Inflammatory macrophage treated with lipopolysaccharide for 4 hours (primary cell): ENCODE results near the gene PIP4K2C.

ENCODE experiments used
- DNase-seq: peaks from one replicate; pipeline ENCODE4 v3.0.0-alpha.2; 2020

PIP4K2C gene

DNA sequence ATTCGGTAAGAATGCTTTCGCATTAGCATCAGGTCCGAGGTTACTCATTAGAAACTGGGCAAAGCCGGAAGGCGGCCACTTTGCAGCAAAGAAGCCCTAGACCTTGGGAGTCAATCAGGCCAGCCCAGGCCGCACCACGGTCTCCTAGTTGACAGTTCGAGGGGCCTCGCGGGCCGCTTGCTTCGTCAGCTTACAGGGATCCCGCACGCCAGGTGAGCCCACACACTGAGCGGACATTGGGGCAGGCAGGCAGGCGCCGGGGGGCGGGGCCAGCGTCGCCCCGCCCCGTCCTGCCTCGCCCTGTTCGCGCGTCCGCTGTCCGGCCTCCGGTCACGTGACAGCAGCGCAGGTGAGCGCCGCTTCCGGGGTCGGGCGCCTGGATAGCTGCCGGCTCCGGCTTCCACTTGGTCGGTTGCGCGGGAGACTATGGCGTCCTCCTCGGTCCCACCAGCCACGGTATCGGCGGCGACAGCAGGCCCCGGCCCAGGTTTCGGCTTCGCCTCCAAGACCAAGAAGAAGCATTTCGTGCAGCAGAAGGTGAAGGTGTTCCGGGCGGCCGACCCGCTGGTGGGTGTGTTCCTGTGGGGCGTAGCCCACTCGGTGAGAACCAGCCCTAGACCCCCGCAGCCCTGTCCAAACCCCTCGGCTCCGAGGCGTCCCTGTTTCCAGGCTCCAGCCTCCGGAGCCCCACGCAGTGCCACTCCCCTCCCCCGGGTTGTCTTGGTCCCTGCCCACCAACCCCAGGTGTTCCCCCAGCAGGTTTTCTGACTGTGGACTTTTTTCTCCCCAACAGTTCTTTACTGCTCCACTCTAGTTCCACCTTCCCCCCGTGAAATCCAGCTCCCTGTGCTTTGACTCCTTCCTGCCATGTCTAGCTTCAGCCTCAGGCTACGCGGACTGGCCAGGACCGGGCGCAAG lies at the start of gene PIP4K2C:
PIP4K2C (plus strand) TSS at position 329 of the 918 bp plus-strand sequence; CDS start at position 427, 98 bp downstream.
- DNase-seq = peak; percentile 74

DNA sequence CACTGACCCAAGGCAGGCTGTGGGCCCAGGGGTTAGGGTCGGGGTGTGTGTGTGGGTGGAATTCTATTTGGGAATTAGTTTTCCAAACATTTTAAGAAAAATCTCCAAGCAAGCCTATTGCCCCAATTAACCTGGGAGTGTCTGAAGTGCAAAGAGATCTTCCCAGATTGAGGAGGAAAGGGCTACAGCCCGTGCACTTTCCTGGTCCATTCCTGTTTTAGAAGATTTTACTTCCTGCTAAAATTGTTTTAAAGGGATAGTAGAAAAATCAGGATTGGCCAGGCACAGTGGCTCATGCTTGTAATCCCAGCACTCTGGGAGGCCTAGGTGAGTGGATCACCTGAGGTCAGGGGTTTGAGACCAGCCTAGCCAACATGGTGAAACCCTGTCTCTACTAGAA lies 49.3 kb upstream of the PIP4K2C start:
- no peak for DNase-seq

DNA sequence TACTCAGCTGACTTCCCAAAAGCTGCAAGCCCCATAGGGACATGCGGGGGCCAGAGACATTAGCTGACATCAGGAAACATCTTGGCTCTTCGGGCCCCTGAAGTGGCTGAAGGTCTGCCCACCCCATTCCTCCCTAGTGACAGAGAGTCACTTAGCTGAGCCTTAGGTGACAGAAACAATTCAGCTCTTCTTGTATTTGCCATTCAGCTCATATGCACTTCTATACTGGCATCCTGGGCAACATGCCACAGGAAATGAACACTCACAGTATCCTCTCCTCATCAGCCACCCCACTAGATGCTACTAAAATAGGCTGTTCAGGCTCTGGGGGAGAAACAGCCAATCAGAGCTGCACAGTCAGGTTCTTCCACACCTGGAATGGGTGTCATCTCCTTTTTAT lies 47.4 kb upstream of the PIP4K2C start:
- DNase-seq = no peak

DNA sequence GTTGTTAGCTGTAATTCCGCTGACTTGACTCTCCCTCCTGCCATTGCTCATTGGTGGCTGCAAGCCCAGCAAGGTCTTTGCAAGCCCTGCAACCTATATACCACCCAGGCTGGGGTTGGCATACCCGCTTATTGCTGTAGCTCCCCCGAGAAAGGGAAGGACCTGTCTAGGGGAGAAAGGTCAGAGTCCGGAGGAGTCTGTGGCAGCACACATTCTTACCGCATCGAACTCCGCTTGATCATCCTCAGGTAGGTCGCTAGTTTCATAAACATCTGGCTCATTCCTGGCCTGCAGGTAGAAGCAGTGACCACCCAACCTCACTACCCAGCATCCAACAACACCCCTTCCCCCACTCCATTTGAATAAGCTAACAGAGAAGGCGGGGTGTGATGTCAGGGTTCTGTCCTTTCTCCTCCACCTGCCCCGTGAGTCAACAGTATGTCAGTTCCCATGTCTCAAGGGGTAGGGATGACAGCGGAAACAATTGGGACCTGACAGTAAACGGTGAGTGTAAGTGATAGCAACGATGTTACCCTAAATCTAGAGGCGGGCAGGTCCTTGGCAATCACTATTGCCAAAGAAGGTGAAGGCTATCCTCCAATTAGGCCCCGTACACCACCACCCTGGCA lies 45.1 kb upstream of the PIP4K2C start:
- peak; percentile 10 for DNase-seq

DNA sequence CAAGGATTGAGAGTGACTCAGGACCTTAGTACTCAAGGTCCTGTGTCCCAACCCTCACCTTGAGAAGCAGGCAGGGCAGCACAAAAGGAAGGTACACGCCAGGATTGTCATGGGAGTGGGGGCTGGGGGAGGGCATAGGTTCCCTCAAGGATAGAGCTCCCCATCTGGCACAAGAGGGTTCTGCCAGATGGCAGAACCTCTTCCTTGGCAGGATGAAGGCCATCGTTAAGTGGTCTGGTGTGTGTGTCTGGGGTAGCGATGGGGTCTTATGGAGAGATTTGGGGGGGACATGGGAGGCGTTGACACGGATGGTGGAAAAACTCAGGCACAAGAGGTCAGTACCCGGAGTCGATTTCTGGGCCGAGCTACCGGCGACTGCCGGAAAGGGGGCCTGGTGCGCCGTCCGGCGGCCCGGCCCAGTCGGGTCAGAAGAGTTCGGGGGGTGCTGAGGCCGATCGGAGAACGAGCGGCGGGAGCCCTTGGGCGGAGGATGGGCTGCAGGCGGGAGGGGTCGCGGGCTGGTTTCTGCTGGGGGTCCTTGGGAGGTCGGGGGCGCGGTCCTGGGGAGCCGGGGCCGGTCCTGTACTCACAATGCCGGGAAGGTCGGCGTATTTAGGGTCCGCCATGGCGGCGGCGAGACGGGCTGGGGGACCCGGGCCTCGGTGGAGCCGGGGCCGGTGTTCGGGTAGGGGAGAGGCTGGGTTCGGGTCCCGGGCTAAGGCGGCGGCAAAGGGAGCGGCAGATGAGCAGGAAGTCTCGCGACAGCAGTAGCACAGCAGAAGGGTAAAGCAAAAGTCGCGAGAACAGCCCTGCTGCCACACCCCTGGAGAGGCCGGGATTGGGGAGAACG lies 44.3 kb upstream of the PIP4K2C start, which contains the start of gene DCTN2:
DCTN2 (minus strand) TSS at position 755 of the 850 bp plus-strand sequence; CDS start at position 626, 129 bp downstream.
- peak; percentile 99 for DNase-seq

DNA sequence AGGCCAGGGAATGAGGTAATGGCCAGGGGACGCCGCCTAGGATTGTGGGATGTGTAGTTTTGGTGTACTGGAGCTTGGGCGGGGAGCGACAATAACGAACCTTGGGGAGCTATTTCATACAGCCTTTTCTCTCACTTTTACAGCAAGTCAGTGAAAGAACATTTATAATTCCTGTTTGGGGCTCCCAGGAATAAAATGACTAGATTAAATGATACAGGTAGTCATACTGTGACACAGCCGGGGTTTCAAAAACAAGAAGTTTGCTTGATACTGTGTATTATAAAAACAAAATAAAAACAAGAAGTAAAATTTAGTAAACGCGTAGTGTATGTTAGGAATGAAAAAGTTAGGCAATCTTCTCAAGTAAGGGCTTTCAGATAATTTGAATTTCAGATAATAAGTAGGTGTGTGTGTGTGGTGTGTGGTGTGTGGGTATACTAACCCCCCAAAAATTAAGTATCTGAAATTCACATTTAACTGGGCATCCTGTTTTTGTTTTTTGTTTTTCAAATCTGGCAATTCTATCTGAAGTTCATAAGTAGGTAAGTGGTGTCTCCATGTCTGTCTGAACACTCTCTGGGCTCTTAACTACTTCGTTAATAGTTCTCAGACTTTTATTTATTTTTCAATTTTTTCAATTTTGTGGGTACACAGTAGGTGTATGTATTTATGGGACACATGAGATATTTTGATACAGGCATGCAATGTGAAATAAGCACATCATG lies 43.5 kb upstream of the PIP4K2C start:
- no peak for DNase-seq

DNA sequence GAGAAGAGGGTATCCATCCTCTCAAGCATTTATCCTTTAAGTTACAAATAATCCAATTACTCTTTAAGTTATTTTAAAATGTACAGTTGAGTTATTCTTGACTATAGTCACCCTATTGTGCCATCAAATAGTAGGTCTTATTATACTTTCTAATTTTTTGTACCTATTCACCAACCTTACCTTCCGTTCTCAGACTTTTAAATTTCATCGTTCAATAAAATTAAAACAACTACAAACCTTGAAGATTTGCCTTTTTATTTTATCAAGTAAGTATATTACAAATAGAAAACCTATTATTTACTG lies 43.0 kb upstream of the PIP4K2C start:
- DNase-seq = no peak

DNA sequence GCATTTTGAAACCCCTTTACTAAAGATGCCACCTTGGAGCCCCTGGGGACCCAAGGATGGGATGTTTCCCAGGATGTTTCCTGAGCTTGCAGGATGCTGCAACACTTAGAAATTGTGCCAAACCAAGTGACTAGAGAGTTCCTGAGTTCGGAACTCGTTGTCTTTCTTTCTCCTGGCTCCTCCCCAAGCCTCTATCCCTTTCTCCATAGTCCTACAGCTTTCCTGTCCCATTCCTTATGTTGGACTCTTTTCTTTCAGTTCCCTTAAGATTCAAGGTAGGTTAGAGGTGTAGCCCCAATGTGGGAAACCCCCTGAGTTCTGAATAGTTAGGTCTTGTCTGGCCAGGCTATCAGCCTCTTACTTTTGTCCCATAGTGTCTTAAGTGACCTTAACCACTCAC lies 42.5 kb upstream of the PIP4K2C start:
- no peak for DNase-seq

DNA sequence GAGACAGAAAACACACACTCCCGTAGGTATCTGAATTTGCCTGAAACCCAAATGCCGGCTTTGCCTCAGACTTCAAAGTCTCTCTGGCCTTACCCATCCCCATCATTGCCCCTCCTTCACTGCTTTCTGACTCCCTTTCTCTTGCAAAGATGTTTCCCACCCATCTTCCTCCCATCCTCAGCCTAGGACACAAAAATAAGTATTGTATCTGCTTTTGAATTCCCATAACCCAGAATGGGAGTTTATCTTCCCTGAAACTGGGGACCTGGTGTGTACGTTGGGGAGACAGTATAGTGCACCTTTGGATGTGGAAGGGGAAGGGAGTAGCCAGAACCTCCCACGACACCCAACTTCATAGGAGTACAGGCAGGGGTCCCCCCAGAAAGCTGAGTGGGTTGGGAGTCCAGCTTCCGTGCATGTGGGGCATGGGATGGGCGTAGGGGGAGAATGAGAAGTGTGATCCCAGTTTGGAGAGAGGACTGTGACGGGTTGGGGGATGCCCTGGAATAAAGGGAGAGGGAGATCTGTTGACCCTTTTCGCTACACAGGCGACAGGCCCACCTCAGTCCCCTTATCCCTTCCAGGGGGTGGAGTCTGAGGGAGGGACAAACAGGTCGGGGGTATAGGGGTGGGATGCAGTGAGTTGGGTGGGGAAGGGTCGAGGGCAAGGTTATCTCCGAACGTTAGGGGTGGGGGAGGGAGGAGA lies 41.6 kb upstream of the PIP4K2C start:
- no peak for DNase-seq

DNA sequence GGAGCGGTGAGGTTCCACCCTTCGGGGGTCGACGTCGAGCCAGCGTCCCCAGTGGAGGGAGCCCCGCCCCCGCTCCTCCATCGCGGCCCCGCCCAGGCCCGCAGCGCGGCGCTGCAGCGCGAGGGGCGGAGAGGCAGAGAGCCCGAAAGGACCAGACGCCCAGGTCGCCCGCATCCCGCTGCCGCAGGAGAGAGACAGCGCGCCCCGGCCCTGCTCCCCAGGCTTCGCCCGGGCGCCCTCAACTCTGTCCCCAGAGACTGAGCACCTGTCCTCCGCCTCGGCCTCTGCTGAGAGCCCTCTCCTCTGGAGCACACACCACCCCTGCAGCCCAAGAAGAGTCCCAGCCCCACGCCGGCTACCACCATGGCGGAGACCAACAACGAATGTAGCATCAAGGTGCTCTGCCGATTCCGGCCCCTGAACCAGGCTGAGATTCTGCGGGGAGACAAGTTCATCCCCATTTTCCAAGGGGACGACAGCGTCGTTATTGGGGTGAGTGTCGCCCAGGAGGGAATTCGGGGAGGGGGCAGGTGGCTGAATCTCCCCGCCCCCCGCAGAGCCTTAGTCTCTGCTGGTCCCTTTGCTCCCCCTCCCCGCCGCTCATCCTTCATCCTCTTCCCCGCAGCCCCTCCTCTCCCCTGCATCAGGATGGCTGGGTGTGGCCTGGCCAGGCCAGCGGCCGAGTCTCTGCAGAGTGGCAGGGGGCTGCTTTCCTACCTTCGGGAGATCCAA lies 40.9 kb upstream of the PIP4K2C start, which contains the start of gene KIF5A:
KIF5A (plus strand) TSS at position 136 of the 732 bp plus-strand sequence; CDS start at position 364, 228 bp downstream.
- no peak for DNase-seq

DNA sequence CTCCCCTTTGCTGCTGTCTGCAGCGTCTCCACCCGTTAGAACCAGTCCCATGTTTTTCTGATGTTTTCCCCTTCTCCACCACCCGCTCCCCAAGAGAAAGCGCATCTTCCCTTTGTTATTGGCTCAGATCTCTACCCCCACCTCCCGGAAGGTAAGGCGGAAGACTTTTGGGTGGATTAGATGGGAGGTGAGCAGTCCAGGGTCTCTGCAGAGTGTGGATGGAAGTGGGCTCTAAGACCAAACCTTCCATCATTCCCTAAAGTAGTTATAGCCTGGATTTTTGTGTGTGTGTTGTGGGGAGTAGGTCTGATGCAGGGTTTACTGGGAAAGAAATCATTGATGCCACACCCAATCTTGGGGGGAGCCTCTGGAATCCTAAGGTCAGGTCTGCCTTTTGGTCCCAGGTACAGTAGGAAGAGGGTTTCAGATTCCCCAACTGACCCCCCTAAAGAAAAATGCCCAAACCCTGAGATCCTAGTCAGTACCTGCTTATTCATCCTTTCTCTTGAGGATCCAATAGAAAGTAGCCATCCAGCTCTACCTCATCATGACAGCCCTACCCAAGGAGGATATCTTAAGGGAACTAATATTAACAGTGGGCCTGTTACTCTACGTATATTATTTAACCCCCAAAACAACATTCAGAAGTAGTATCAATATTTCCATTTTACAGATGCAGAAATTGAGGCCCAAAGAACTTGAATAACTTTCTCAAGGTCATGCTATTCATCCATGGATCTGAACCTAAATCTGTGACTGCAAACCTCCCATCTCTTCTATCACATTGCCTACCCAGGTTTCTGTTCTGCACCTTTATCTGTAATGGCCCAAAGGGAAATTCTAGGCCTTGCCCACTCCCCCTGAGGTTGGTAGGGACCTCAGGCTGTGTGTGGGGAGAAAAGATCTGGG lies 40.1 kb upstream of the PIP4K2C start:
- no peak for DNase-seq

DNA sequence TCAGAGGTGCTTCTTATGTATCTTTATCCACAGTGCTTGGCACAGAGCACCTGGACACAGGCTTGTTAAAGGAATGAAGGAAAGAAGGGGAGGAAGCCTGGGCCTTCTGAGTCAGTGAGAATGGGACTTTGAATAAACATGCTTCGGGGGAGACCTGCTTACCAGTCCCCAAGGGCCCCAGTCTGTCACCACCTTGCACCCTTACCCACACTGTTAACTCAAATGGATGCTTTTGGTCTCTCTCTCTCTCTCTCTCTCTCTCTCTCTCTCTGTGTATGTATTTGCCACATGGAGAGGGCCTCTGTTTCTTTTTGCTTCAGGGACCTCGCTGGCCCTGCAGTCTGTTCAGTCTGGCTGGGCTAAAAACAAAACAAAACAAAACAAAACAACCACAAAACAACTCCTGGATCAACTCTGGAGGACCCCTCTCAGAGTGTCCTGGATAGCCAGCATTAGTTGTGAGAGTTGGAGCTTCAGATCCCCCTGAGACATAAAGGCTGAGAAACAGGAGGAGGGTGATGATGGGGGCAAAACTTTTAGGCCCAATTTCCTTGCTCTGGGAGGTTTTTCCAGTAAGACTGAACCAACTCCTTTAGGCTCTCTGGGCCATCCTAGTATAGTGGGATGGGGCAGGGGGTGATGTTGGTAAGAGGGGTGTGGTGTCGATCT lies 39.2 kb upstream of the PIP4K2C start:
- DNase-seq = no peak

DNA sequence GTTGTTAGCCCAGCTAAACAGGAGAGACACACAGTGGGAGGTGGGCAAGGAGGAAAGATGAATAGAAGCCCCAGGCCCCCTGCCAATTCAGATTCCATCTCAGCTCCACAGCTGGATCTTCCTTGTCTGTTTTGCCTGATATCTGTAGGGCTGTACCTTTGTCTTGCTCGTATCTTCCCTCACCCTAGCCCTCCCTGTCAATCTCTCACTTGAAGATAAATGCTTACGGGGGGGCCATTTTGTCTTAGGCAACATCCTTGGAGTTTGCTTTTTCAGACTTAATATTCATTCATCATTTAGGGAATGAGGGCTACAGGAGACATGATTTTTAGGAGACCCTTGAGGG lies 38.7 kb upstream of the PIP4K2C start:
- no peak for DNase-seq

DNA sequence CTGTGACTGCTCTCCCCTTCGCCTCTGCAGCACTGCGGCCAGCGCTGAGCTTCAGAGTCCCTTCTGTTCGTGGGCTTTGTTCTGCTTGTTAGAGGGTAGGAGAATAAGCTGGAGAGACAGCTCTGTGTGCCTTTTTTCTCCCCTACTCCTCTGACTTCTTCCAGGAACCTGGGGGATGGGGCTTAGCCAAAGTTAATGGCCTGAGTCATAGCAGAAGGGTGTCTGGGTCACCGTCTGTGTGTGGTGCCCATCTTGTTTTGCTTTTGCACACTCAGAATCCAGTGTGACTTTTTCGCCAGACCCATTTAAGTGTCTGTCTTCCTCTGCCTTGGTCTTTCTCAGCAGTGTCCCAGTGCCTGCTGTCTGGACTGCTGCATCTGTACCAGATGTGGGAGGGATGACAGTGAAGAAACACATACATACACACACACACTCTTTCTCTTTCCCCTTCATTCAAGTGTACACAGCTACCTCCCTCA lies 38.1 kb upstream of the PIP4K2C start:
- no peak for DNase-seq

DNA sequence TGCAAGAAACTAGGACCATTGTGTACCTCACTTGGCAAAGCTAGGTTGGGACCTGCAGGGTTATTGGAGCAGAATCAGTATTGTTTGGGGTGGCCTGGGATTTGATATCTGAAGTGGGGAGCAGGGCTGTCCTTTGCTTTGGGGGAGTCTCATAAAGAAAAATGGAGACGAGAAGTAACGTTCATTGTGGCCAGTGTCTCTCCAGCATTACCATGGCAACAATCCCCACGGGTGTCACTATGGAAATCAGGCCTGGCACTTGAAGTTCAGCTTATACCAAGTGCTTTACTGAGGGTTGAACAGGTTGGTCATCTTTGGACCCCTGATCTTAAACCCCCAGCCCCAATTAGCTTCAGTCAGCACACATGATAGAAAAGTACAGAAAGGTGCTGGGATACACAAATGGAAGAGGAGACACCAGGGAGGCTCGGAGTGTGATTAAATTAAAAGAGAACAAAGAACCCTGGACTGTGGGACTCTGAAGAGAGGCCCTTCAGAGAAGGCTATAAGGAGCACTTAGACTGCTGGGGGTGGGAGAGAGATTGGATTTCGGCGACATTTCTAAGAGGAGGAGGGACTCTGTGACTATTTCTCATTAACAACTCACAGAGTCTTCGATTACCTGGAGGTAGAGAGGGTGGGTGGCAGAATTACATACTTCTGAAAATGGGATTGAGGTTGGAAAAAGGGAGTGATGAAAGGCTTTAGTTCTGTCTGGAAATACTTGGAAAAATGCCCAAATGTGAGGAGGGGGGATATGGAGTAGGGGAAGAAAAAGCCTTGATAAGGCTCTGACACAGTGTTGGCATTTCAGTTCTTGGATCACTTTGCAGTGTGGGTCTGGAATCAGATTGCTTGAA lies 37.4 kb upstream of the PIP4K2C start:
- no peak for DNase-seq

DNA sequence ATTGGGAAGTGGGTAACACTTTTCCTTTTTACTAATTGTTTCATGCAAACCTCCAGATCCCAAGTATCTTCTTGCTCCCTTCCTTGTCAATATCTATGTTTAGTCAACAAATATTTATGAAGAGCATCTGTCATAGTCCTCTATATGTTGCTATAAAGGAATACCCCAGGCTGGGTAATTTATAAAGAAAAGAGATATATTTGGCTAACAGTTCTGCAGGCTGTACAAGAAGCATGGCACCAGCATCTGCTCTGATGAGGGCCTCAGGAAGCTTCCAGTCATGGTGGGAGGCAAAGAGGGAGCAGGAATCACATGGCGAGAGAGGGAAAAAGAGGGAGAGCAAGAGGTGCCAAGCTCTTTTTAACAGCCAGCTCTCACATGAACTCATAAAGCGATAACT lies 36.5 kb upstream of the PIP4K2C start:
- no peak for DNase-seq

DNA sequence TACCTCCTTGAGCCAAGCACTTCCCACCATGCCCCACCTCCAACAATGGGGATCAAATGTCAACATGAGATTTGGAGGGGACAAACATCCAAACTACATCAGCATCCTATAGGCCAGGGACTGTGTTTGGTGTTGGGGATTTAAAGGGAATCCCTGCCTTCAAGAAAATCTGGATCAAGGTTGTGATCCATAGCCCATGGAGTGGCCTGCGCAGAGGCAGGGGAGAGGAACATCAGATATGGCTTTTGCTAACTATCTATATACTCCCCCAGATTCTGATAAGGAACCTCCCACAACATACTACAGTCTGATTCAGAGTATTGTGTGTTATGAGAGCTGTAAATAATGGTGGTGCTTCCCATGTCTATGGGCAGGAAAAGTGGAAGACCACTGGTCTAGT lies 36.1 kb upstream of the PIP4K2C start:
- DNase-seq = no peak

DNA sequence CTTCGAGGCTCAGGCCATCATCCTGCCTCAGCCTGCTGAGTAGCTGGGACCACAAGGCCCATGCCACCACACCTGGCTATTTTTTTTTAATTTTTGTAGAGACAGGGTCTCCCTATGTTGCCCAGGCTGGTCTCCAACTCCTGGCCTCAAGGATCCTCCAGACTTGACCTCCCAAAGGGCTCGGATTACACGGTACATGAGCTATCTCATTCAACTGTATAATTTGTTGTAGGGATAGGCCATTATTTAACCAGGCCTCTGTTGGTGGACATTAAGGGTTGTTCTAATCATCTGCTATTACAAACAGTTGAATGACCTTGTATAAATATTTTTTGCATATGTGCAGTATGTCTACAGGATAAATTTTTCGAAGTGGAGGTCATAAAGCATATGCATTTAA lies 32.1 kb upstream of the PIP4K2C start:
- DNase-seq = no peak
